Measurements from ENCODE around the gene ALG12. TPM values are rescaled to one million over a fixed set of nuclear protein-coding genes. Genes with fewer than 3 reads are reported as not detected.

The ALG12 gene
- total RNA-seq, 1 donor from 2014 or later = 20.6 TPM

GRCh38 chr22:49900441-49901230 is 17.6 kb downstream of the ALG12 start:
- Mint-ChIP-seq H3K27ac (ENCODE audit: unreplicated experiment) (no peak overlapping the region), H3K4me1 (ENCODE audit: low read depth) (no peaks in the 10 kb centered on the region), H3K36me3 (ENCODE audit: low read depth) (peaks cover 19% of the 10 kb centered on the region), H3K4me3 (ENCODE audit: unreplicated experiment) (no peak overlapping the region), H3K27me3 (ENCODE audit: low read depth) (no peaks in the 10 kb centered on the region), H3K9me3 (ENCODE audit: low read depth) (no peaks in the 10 kb centered on the region)
- peak; percentile 87 for DNase-seq (ENCODE audit: low spot score)
- TF ChIP-seq CTCF (IDR thresholded peaks at IDR 0.05) = no peak

GRCh38 chr22:49899530-49899929 is 18.7 kb downstream of the ALG12 start:
- TF ChIP-seq CTCF (IDR thresholded peaks at IDR 0.05) = no peak
- Mint-ChIP-seq H3K4me1 (ENCODE audit: low read depth) (no peaks in the 10 kb centered on the region), H3K4me3 (ENCODE audit: unreplicated experiment) (no peak overlapping the region), H3K9me3 (ENCODE audit: low read depth) (no peaks in the 10 kb centered on the region), H3K27me3 (ENCODE audit: low read depth) (no peaks in the 10 kb centered on the region), H3K36me3 (ENCODE audit: low read depth) (peaks cover 20% of the 10 kb centered on the region), H3K27ac (ENCODE audit: unreplicated experiment) (no peak overlapping the region)
- no peak for DNase-seq (ENCODE audit: low spot score)

GRCh38 chr22:49897015-49897684 is 21.1 kb downstream of the ALG12 start:
- no peak for TF ChIP-seq CTCF (IDR thresholded peaks at IDR 0.05)
- no peaks in the 10 kb centered on the region for H3K27me3 Mint-ChIP-seq (ENCODE audit: low read depth)
- H3K36me3 Mint-ChIP-seq (ENCODE audit: low read depth) = peaks cover 24% of the 10 kb centered on the region
- no peak for DNase-seq (ENCODE audit: low spot score)
- no peak overlapping the region for H3K27ac Mint-ChIP-seq (ENCODE audit: unreplicated experiment)
- H3K9me3 Mint-ChIP-seq (ENCODE audit: low read depth) = no peaks in the 10 kb centered on the region
- H3K4me1 Mint-ChIP-seq (ENCODE audit: low read depth) = no peaks in the 10 kb centered on the region
- H3K4me3 Mint-ChIP-seq (ENCODE audit: unreplicated experiment) = no peak overlapping the region

- peaks cover 5% of the 10 kb centered on the region for H3K4me1 Mint-ChIP-seq (ENCODE audit: low read depth)
- peaks cover 5% of the 10 kb centered on the region for H3K9me3 Mint-ChIP-seq (ENCODE audit: low read depth)
- TF ChIP-seq CTCF (IDR thresholded peaks at IDR 0.05) = no peak
- no peaks in the 10 kb centered on the region for H3K27me3 Mint-ChIP-seq (ENCODE audit: low read depth)
- peak; percentile 69 for DNase-seq (ENCODE audit: low spot score)
- H3K36me3 Mint-ChIP-seq (ENCODE audit: low read depth) = peaks cover 24% of the 10 kb centered on the region
- H3K4me3 Mint-ChIP-seq (ENCODE audit: unreplicated experiment) = no peak overlapping the region
- no peak overlapping the region for H3K27ac Mint-ChIP-seq (ENCODE audit: unreplicated experiment)
Measured at GRCh38 chr22:49896201-49896600, 22.0 kb downstream of the ALG12 start.

- no peaks in the 10 kb centered on the region for H3K27me3 Mint-ChIP-seq (ENCODE audit: low read depth)
- peaks cover 9% of the 10 kb centered on the region for H3K9me3 Mint-ChIP-seq (ENCODE audit: low read depth)
- peaks cover 6% of the 10 kb centered on the region for H3K4me1 Mint-ChIP-seq (ENCODE audit: low read depth)
- H3K27ac Mint-ChIP-seq (ENCODE audit: unreplicated experiment) = no peak overlapping the region
- H3K4me3 Mint-ChIP-seq (ENCODE audit: unreplicated experiment) = no peak overlapping the region
- TF ChIP-seq CTCF (IDR thresholded peaks at IDR 0.05) = no peak
- peak; percentile 56 for DNase-seq (ENCODE audit: low spot score)
- peaks cover 25% of the 10 kb centered on the region for H3K36me3 Mint-ChIP-seq (ENCODE audit: low read depth)
Measured at GRCh38 chr22:49894322-49895054, 23.8 kb downstream of the ALG12 start.
